ENCODE measurements around the gene CPNE1.

Gene CPNE1

GRCh38 chr20:35598476-35598875, 66.2 kb downstream of the CPNE1 start:
- DNase-seq = no peak

GRCh38 chr20:35597186-35597585, 67.5 kb downstream of the CPNE1 start:
- no peak for DNase-seq

DNA sequence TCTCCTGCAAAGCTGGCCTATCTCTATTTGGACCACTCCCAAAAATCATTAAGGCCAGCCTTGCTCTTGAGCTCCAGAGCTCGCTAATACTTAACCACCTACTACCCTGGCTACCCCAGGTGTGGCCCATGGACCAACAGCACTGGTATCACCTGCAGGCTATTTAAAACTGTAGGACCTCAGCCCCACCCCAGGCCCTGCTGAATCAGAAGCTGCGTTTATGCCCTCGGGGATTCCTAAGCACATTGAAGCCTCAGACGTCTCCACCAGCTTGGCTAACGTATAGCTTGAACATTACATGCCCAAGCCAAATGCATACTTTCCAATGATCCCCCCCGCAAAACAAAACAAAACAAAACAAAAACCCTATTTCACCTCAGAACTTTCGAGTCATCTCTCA, 68.8 kb downstream of the CPNE1 start:
- no peak for DNase-seq

GRCh38 chr20:35595456-35595855, 69.2 kb downstream of the CPNE1 start:
- no peak for DNase-seq

DNA sequence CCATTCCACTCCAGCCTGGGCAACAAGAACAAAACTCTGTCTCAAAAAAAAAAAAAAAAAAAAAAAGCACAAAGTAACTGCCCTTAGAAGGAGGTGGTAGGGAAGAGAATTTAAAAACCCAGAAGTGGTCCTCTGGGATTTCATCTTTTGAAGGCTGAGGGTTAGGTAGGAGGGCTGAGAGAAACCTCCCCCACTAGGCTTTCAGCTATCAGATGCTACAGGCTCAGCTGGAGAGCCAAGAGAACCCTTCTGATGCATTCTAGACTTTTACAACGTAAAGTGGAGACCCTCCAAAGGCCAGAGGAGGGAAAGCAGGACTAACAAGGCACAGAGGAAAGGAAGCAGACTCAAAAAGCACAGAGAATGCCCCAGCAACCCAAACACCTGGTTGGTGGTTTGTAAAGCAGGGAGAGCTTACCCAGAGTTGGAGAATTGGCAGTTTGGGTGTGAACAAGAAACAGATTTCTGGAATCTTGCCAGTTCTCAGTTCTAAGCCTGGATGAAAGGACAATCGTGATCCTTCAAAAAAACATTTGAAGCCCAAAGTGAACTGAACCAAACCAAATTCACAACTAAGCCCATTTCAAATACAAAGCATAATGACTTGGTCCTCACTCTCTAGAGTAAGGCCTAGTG, 72.2 kb downstream of the CPNE1 start:
- DNase-seq = no peak

DNA sequence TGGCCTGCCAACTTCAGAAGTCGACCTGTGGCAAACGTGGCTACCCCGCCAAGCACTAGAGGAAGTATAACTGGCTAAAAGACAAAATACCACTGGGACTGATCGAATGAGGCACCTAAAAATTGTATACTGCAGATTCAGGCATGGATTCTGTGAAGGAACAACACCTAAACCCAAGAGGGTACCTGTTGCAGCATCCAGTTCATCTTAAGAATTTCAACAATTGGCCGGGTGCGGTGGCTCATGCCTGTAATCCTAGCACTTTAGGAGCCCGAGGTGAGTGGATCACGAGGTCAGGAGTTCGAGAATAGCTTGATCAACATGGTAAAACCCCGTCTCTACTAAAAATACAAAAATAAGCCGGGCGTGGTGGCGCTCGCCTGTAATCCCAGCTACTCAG, 76.3 kb downstream of the CPNE1 start:
- no peak for DNase-seq

DNA sequence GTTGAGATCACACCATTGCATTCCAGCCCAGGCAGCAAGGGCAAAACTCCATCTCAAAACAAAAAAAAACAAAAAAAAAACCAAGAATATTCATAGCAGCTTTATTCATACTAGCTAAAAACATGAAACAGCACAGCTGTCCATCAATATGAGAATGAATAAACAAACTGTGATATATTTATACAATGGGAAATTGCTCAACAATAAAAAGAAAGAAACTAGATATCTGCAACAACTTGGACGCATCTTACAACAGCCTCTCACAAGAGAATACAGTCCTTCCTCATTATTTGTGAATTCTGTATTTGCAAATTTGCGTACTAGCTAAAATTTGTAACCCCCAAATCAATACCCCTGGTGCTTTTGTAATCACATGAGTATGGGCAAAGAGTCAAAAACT, 77.3 kb downstream of the CPNE1 start:
- DNase-seq = no peak

DNA sequence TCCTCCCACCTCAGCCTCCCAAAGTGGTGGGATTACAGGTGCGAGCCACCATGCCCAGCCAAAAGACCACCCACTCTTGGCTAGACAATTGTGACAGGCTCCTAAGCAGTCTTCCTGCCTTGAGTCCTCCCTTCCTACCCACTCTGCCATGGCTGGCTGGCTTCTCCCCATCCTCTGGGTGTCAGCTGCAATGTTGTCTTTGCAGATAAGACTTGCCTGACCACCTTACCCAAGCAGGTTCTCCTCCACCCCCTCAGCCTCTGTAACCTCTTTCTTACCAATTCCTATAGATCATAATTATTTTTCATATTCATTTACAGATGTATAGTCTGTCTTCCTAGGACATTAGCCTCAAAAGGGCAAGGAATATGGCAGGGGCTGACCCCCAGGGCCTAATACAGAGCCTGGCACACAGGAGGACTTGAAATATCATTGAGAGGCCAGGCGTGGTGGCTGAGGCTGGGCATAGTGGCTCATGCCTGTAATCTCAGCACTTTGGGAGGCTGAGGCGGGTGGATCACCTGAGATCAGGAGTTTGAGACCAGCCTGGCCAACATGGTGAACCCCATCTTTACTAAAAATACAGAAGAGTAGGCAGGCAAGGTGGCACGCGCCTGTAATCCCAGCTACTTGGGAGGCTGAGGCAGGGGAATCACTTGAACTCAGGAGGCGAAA, 77.8 kb downstream of the CPNE1 start:
- DNase-seq = no peak

- DNase-seq = no peak
Observed at GRCh38 chr20:35583636-35584560, 80.8 kb downstream of the CPNE1 start.

DNA sequence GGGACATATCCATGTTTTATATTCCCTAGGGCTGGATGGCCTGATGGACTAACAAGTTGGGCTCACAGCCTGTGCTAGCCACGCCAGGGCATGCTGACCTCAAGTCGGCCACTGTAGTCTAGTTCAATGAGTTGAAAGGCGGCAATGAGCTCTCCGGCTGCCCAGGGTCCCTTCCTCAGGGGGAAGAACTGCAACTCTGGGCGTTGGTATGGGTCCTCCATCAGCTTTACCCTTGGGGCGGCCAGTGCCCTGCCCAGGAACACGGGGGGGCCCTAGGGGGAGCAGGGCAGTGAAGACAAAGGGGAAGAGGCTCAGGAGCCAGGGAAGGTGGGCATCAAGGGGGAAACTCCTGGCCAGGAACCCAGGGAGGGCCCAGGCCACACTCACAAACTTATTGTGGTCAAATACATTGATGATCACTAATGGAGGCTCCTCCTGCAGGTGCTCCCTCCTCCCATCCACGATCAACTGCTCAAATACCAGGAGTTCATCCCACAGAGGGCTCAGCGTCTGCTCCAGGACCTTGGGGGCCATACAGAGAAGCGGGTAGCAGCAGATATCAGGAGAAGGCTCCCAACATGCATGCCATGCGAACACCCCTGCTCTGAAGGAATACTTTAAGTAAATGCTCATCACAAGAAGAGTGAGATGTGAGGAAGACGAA, 81.8 kb downstream of the CPNE1 start:
- DNase-seq = no peak

DNA sequence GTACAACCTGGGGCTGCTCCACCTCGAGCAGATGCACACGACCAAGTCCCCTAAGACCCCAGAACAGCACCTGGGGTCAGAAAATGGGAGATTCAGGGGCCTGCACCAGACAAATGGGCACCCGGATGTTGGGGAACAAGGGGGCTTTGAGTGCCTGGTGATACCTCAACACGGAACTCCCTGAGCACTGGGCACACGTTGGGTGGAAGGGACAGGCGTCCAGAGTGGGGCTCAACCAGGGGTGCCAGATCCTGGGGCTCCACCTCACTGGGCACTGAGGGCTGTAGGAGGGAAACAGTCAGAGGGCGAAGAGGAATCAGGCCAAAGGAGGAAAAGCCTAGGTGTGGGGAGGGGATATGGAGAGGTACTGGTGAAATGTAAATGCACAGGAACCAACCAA, 82.6 kb downstream of the CPNE1 start:
- no peak for DNase-seq

- DNase-seq = no peak
Observed at GRCh38 chr20:35579196-35579595, 85.5 kb downstream of the CPNE1 start.

- no peak for DNase-seq
Observed at GRCh38 chr20:35578469-35578868, 86.2 kb downstream of the CPNE1 start.

DNA sequence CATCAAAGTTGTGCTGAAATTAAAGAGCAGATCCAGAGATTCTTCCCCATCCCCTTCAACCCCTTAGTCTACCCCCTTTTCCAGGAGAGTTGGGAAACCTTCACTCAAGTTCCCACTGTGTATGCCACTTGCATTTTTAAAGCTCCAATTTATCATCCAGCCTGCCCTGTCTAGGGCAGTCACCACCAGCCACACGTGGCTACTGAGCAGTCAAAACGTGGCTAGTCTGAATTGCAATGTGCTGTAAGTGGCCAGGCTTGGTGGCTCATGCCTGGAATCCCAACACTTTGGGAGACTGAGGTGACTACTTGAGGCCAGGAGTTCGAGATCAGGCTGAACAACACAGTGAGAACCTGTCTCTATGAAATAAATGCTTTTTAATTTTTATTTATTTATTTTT, 87.9 kb downstream of the CPNE1 start:
- no peak for DNase-seq

All from effector CD4-positive, alpha-beta T cell (primary cell).